ENCODE measurements around the gene IL11RA.
A peak's percentile ranks its signal among the peaks of the same experiment; 100 is the strongest.

The IL11RA gene

GRCh38 chr9:34689512-34689911 is 37.5 kb downstream of the IL11RA start:
- Mint-ChIP-seq H3K36me3 (no peaks in the 10 kb centered on the region), H3K4me3 (no peak overlapping the region), H3K27ac (no peak overlapping the region), H3K27me3 (peaks cover 18% of the 10 kb centered on the region), H3K9me3 (no peaks in the 10 kb centered on the region), H3K4me1 (no peaks in the 10 kb centered on the region)
- DNase-seq = peak; percentile 6
- CTCF ChIA-PET = no interaction called here

GRCh38 chr9:34690983-34691935 is 39.3 kb downstream of the IL11RA start, which contains the start of gene CCL19:
CCL19 (minus strand) TSS chr9:34691276; CDS start chr9:34691139, 137 bp downstream.
- Mint-ChIP-seq H3K9me3 (no peaks in the 10 kb centered on the region), H3K4me3 (no peak within 1 kb of the TSS), H3K4me1 (no peaks in the 10 kb centered on the region), H3K27ac (no peak within 1 kb of the TSS), H3K27me3 (peaks cover 14% of the 10 kb centered on the region), H3K36me3 (no peaks in the 10 kb centered on the region)
- CTCF ChIA-PET = interaction anchor here (0.8 to 0.9 kb wide), 2 partner anchors 8 to 10 kb away, joined by 3 read pairs; no protein-coding TSS in a partner anchor
- DNase-seq = peak; percentile 16

- Mint-ChIP-seq H3K36me3 (no peaks in the 10 kb centered on the region), H3K27me3 (peaks cover 14% of the 10 kb centered on the region), H3K4me3 (no peak overlapping the region), H3K4me1 (no peaks in the 10 kb centered on the region), H3K9me3 (no peaks in the 10 kb centered on the region), H3K27ac (no peak overlapping the region)
- peak; percentile 10 for DNase-seq
- CTCF ChIA-PET = interaction anchor here (0.8 kb wide), 1 partner anchor 9 kb away, joined by 3 read pairs; no protein-coding TSS in a partner anchor
Measured at GRCh38 chr9:34691936-34692315, 39.9 kb downstream of the IL11RA start.

- no peak for DNase-seq
- Mint-ChIP-seq H3K4me1 (no peaks in the 10 kb centered on the region), H3K27ac (no peak overlapping the region), H3K4me3 (no peak overlapping the region), H3K27me3 (peaks cover 14% of the 10 kb centered on the region), H3K9me3 (no peaks in the 10 kb centered on the region), H3K36me3 (no peaks in the 10 kb centered on the region)
- CTCF ChIA-PET = interaction anchor here (1.8 kb wide), 1 partner anchor 9 kb away, joined by 9 read pairs; no protein-coding TSS in a partner anchor
Measured at GRCh38 chr9:34693560-34693959, 41.6 kb downstream of the IL11RA start.

- H3K4me3 Mint-ChIP-seq = no peak overlapping the region
- no peaks in the 10 kb centered on the region for H3K36me3 Mint-ChIP-seq
- H3K27me3 Mint-ChIP-seq = peaks cover 17% of the 10 kb centered on the region
- H3K27ac Mint-ChIP-seq = no peak overlapping the region
- no peaks in the 10 kb centered on the region for H3K4me1 Mint-ChIP-seq
- CTCF ChIA-PET = interaction anchor here (0.6 kb wide), 1 partner anchor 426 kb away, joined by 5 read pairs; no protein-coding TSS in a partner anchor
- H3K9me3 Mint-ChIP-seq = no peaks in the 10 kb centered on the region
- no peak for DNase-seq
Measured at GRCh38 chr9:34694811-34695210, 42.8 kb downstream of the IL11RA start.

- no peaks in the 10 kb centered on the region for H3K9me3 Mint-ChIP-seq
- DNase-seq = peak; percentile 82
Measured at GRCh38 chr9:34701023-34701768, 49.2 kb downstream of the IL11RA start.

GRCh38 chr9:34701769-34702736 is 50.1 kb downstream of the IL11RA start:
- peak; percentile 86 for DNase-seq
- CTCF ChIA-PET = interaction anchor here (0.7 to 4.4 kb wide), 32 partner anchors 8 to 1192 kb away, joined by 3 to 27 read pairs (median 3); partner anchors contain the start of genes CCL21, CCL27, DCTN3 and GALT
- no peaks in the 10 kb centered on the region for H3K9me3 Mint-ChIP-seq
- H3K27ac Mint-ChIP-seq = no peak overlapping the region
- H3K36me3 Mint-ChIP-seq = no peaks in the 10 kb centered on the region
- peaks cover 14% of the 10 kb centered on the region for H3K4me1 Mint-ChIP-seq
- H3K27me3 Mint-ChIP-seq = peaks cover 37% of the 10 kb centered on the region
- H3K4me3 Mint-ChIP-seq = peak overlapping the region; percentile 63

More at GRCh38 chr9:34701023-34701768, 49.2 kb downstream of the IL11RA start:
- Mint-ChIP-seq H3K4me3 (peak overlapping the region; percentile 21), H3K27me3 (peaks cover 31% of the 10 kb centered on the region), H3K27ac (no peak overlapping the region), H3K4me1 (peaks cover 14% of the 10 kb centered on the region), H3K36me3 (no peaks in the 10 kb centered on the region)
- CTCF ChIA-PET = interaction anchor here (0.6 to 4.4 kb wide), 9 partner anchors 9 to 81 kb away, joined by 3 to 27 read pairs (median 3); partner anchors contain the start of genes CCL19, CCL21, CCL27 and DCTN3

GRCh38 chr9:34707130-34707529 is 55.1 kb downstream of the IL11RA start:
- Mint-ChIP-seq H3K4me1 (peaks cover under 1% of the 10 kb centered on the region), H3K36me3 (no peaks in the 10 kb centered on the region), H3K27ac (no peak overlapping the region), H3K4me3 (no peak overlapping the region), H3K9me3 (no peaks in the 10 kb centered on the region), H3K27me3 (peaks cover 8% of the 10 kb centered on the region)
- CTCF ChIA-PET = no interaction called here
- no peak for DNase-seq

- Mint-ChIP-seq H3K9me3 (no peaks in the 10 kb centered on the region), H3K27me3 (peaks cover 15% of the 10 kb centered on the region), H3K36me3 (no peaks in the 10 kb centered on the region), H3K27ac (no peak overlapping the region), H3K4me3 (no peak overlapping the region), H3K4me1 (no peaks in the 10 kb centered on the region)
- CTCF ChIA-PET = interaction anchor here (0.8 to 1.4 kb wide), 2 partner anchors 8 to 18 kb away, joined by 3 to 5 read pairs; no protein-coding TSS in a partner anchor
- no peak for DNase-seq
Measured at GRCh38 chr9:34709196-34709978, 57.4 kb downstream of the IL11RA start.

GRCh38 chr9:34710023-34710422 is 58.0 kb downstream of the IL11RA start, which contains the start of gene CCL21:
CCL21 (minus strand) TSS chr9:34710136; CDS start chr9:34710066, 70 bp downstream.
- no peak for DNase-seq
- Mint-ChIP-seq H3K4me3 (no peak within 1 kb of the TSS), H3K36me3 (no peaks in the 10 kb centered on the region), H3K27me3 (peaks cover 21% of the 10 kb centered on the region), H3K27ac (no peak within 1 kb of the TSS), H3K4me1 (no peaks in the 10 kb centered on the region), H3K9me3 (no peaks in the 10 kb centered on the region)
- CTCF ChIA-PET = interaction anchor here (0.8 to 1.4 kb wide), 3 partner anchors 8 to 18 kb away, joined by 3 to 5 read pairs (median 3); no protein-coding TSS in a partner anchor

All from activated naive CD4-positive, alpha-beta T cell treated with anti-CD3 and anti-CD28 coated beads, Interleukin-2, amount 10 ng/mL, durations not matched to agents 7 days and 5 days (primary cell).